NCI-H1436 (cell line): ENCODE measurements around the gene PCDH17.

Experiments used
- DNase-seq: peaks from one replicate; lab custom pipeline; 2025; lab: John Stamatoyannopoulos, UW

Gene PCDH17

GRCh38 chr13:57739543-57740190 lies 108.1 kb downstream of the PCDH17 start:
- no peak for DNase-seq

DNA sequence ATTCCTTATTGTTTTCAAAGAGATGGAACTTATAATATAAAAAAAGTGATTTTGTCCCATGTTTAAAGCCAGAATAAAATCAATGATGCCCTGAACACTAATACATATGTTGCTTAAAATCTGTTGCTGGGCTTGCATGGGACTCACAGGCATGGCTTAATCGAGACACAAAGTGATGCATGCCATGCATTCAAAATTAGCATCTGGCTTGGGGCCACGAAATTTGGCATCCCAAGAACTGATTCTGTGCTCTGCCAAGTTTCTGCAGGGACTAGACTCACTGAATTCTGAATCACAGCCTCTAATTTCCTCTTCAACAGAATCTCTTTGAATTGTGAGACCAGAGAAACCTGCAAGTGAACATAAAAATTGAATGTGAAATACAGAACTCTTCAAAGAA lies 109.2 kb downstream of the PCDH17 start:
- DNase-seq: no peak

DNA sequence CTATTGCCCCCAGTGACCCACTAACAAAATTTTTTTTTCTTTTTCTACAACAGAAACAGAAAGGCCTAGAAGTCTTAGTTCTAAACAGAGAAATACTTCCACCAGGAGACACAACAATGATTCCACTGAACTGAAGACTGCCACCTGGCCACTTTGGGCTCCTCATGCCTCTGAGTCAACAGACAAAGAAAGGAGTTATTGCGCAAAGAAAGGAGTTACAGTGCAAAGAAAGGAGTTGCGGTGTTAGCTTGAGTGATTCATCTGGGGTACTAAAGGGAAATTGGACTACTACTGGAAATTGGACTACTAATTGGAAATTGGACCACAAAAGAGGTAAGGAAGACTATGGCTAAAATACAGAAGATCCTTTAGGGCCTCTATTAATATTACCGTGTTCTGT lies 116.6 kb downstream of the PCDH17 start:
- no peak for DNase-seq

DNA sequence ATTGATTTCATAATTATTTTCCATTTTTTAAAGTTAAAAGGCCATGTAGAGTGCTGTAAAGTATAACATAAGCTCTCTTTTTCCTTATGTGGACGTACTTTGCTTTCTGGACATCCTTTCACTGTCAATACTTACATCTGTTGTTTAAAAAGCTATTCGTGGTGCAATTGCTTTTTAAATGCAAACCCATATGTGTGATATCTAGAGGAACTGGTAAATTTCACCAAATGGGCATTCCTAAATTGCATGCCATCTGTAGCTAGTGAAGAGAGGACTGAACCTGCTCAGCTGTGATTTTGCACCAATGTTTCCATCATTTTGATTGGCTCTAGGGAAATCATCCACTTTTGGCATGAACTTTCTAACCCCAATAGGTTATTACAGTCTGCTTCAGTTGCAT lies 129.4 kb downstream of the PCDH17 start:
- no peak for DNase-seq

DNA sequence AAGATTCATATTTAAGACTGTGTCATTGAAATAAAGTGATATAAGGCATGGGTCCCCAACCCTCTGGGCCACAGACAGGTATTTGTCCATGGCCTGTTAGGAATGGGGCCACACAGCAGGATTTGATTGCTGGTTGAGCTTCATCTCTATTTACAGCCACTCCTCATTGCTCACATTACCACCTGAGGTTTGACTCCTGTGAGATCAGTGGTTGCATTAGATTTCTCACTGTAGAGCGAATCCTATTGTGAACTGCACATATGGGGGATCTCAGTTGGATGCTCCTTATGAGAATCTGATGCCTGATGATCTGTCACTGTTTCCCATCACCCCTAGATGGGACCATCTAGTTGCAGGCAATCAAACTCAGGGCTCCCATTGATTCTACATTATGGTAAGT lies 132.1 kb downstream of the PCDH17 start:
- no peak for DNase-seq
